COLO668 (cell line): ENCODE results near the gene JAZF1.

Experiments used
- DNase-seq: peaks from one replicate; lab custom pipeline; 2025; ENCODE audit not compliant: unreplicated experiment; lab: John Stamatoyannopoulos, UW

The JAZF1 gene

DNA sequence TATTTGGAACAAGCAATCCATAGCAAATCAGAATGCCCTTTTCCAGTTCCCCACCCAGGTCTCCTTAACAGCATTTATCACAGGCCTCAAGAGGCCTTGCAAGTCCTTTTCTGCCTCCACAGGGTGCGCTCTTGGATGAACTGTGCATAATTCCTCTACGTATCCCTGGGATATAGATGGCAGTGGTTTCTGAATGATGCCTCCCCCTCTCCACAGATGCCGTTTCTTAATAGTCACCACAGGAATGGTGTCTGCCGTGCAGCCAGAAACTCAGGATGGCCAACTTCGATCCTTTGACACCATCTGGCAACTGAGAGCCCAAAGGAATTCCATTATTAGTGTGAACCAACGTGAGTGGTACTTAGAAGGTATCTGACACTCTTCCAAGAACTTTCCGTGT is 43.1 kb downstream of the JAZF1 start:
- DNase-seq, result no peak

- no peak for DNase-seq
Observed at GRCh38 chr7:28136885-28137284, 43.7 kb downstream of the JAZF1 start.

- DNase-seq, result no peak
Observed at GRCh38 chr7:28136420-28136819, 44.2 kb downstream of the JAZF1 start.

- DNase-seq, result no peak
Observed at GRCh38 chr7:28135760-28136159, 44.8 kb downstream of the JAZF1 start.

- DNase-seq, result no peak
Observed at GRCh38 chr7:28135315-28135714, 45.3 kb downstream of the JAZF1 start.

GRCh38 chr7:28133872-28134271 is 46.7 kb downstream of the JAZF1 start:
- DNase-seq, result no peak

DNA sequence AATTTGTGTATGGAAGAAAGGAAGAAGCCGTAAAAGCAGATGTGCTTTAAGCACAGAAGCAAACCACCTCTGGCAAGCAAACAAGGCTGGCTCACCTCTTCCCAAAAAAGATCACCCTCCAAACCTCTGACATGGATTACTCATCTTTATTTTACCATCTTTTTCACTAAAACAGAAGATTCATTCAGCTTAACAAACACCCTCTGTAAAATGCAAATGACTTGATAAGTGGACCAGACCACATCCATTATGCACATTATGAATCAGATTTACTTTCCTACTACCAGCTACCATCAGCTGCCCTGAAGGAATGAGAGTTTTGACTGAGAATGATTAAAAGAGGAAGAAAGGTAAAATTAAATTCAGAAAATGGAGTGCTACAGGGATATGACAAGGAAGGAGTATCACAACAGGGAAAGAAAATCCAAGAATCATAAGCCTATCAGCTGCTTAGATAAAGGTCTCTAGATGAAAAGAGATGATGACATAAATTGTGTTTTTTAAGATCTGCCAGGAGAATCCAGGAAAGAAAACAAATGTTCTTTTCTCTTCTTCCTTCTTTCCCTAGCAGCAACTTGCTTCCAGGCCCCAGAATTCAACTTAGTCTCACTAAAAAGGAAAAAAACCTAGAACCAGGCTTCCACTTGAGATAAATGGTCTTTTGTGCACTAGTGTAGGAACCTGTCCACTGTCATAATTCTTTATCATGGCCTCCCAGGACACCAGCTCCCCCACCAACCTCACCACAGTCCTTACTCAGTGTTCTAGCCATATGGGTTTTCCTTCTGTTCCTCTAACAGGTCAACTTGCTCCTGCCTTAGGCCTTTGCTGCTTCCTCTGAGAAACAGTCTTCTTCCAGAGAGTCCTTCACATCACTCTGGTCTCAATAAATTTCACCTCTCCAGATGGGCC is 47.4 kb downstream of the JAZF1 start:
- DNase-seq, result no peak

GRCh38 chr7:28130277-28130676 is 50.3 kb downstream of the JAZF1 start:
- no peak for DNase-seq

DNA sequence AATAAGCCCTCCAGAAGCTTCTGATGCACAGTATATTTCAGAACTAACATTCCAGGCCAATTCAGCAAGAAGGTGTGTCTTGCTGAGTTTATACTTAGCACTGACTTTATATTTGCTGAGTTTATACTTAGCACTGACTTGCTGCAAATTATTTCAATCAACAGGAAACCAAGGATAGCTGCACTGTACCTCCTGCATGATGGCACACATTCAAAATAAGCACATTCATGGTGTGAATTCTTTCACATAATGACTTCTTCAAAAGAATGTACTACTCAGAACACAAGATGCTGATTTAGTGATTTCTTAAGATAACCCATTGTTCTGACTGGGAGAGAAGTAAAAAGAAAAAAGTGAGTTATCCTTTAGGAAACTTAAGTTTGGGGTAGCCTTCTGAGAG is 52.0 kb downstream of the JAZF1 start:
- DNase-seq, result no peak

DNA sequence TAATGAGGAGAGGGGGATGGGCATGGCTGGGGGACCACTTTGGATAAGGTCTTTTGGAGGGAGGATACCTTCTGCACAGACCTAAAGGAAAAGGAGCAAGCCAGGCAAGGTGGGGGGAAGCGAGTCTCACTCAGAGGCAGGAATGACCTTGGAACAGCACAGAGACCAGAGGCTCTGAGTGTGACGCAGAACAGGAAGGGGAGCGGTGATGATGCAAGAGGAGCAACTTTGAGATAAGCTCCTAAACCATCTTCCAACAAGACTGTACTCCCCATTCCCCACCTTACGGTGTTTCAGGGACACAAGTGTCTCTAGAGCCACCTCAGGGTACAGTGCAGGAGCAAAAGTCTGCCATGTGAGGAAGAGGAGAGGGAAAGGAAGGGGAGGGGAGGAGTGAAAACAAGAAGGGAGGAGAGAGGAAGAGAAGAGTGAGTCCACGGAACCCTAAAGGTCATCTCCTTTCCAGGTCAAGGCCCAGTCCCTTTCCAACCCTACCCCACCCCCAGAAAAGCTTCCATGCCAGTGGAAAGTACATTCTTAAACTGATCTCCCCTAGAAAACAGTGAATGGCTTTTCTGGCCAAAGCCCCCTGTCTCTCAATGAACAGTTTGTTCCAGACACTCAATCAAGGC is 54.1 kb downstream of the JAZF1 start:
- no peak for DNase-seq

DNA sequence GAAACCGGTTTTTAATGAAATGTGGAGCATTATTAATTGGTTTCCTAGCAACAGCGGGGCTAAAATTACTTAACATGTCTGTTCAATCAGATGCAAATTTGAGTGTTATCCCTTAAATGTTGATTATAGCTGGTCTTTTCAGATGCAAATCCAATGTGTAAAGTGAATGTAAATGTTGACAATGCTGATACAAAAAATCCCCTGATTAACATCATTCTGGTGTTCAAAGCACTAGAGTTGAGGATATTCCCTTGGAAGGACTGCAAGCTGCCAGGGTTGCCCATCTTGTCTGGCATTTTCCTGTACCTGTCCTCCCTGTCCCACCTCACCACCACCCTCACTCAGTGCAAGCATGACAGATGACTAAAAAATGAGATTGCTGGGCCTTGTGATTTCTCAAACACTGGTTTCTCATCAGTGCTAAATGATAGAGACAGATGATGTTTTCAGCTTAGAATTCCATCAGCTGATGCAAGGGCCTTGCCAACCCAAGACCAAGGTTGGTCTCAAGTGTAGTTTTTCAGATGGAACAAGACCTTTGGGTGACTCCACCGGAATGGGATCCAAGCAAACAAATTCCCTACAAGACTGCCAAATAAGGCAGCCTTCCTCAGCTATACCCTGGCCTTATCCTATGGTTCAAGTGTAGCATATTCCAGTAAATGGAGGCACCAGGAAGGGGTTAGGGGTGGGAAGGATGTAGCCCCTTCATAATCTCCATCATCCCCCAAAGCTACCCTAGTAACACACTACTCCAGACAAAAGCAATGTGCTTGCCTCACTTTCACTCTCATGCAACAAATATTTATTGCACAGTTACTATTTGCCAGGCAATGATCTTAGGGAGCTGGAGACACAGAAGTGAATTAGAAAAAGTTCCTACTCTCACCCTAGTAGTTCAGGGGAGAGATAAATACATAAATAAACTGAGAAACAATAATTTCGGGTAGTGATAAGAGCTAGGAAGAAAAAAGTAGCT is 54.9 kb downstream of the JAZF1 start:
- DNase-seq, result no peak

GRCh38 chr7:28124413-28124812 is 56.2 kb downstream of the JAZF1 start:
- DNase-seq, result no peak

DNA sequence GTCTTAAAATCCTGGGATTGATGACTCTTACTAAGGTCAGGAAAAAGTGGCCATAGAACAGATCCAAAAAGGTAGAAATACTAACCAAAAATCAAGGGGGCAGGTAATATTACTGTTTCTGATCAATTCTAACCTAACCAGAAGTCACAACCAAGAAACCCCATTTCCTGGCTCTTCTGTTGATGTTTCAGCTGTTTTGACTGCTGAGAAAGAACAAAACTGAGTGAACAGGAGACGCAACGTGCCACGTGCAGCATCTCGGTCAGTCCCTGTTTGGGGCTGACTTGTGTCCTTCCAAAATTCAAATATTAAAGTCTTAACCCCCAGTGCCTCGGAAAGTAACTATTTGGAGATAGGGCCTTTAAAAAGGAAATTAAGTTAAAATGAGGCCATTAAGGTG is 56.8 kb downstream of the JAZF1 start:
- DNase-seq, result no peak

- DNase-seq, result no peak
Observed at GRCh38 chr7:28121496-28121895, 59.1 kb downstream of the JAZF1 start.

GRCh38 chr7:28116041-28116440 is 64.6 kb downstream of the JAZF1 start:
- no peak for DNase-seq

DNA sequence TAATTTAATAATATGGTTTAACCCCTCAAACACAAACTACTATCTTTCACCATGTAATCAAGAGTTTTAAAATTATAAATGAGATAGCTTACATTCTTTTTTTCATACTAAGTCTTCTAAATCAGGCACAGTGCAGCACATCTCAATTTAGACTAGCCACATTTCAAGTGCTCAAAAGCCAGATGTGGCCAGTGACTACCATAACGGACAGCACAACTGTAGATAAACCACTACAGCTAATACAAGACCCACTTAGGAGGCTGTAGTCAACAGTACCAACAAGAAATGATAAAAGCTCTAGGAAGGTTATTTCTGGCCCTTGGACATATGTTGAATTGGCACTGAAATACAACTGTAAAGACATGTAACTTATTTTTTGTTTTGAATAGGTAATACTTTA is 65.3 kb downstream of the JAZF1 start:
- no peak for DNase-seq

- DNase-seq, result peak; percentile 23
Observed at GRCh38 chr7:28114056-28114455, 66.5 kb downstream of the JAZF1 start.

DNA sequence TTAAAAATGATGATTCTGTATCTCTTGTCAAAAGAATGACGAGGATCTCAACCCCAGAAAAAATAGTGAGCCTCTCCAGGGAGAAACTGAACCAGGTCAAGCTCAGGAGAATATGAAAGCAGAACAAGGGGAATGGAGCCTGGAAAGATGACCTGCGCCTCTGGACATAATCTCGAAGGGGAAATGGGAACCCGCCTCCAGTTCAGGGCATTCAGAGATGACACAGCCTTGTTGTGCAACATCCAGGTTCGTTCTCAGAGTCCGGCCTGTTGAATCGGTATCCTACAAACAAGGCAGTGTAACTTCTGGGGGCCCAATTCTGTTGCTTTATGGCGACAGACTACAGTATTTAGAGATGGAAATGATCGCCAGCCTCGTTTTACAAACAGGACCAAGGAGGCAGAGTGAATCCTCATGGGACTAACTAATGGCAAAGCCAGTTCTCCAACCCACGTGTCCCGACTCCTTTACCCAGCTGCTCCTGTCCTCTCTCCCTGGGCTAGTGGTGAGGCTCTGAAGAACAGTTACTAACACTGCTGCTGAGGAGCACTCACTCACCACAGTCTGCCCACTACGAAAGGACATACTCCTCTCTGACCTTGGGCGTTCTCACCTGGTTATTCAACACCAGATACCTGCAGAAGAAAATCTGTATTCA is 67.6 kb downstream of the JAZF1 start:
- DNase-seq, result no peak

- no peak for DNase-seq
Observed at GRCh38 chr7:28112467-28112866, 68.1 kb downstream of the JAZF1 start.

- no peak for DNase-seq
Observed at GRCh38 chr7:28112012-28112411, 68.6 kb downstream of the JAZF1 start.
